Breast epithelium (tissue), 3 donors: ENCODE data around the gene RPIA.

Experiments used
- CTCF ChIP-seq, 3 donors: fragments of 450-650 bp; IDR thresholded peaks; one replicate each; pipeline ENCODE4 v1.5.1; 2016 to 2017; ENCODE audit warnings: antibody characterized with exemption in 3 of 3, mild to moderate bottlenecking in 3 of 3, moderate library complexity in 3 of 3
- POLR2AphosphoS5 ChIP-seq, 3 donors: sonication (generic); formaldehyde crosslinking; IDR thresholded peaks; one replicate each; pipeline ENCODE4 v1.6.1; 2017; ENCODE audit warnings: antibody characterized with exemption in 3 of 3

- TF ChIP-seq CTCF (IDR thresholded peaks at IDR 0.05) (no peak), POLR2AphosphoS5 (IDR thresholded peaks at IDR 0.05) (no peak)
These were observed 41.9 kb downstream of the RPIA start for GRCh38 chr2:88733155-88733902.
